IPS-18a (cell line): Measurements from ENCODE around the gene LCN6.

Experiments
- H3K27ac ChIP-seq: one replicate; pipeline ENCODE4 v1.5.1; 2013; ENCODE audit warnings: low read length
- H3K27me3 ChIP-seq: one replicate; pipeline ENCODE4 v1.6.1; 2013; ENCODE audit warnings: mild to moderate bottlenecking, low read length; ENCODE audit not compliant: control insufficient read depth, insufficient read depth
- H3K36me3 ChIP-seq: one replicate; pipeline ENCODE4 v1.6.1; 2013; ENCODE audit warnings: low read depth, low read length; ENCODE audit not compliant: control insufficient read depth
- H3K4me1 ChIP-seq: one replicate; pipeline ENCODE4 v1.6.1; 2013; ENCODE audit warnings: low read depth, low read length; ENCODE audit not compliant: control insufficient read depth
- H3K4me3 ChIP-seq: one replicate; pipeline ENCODE4 v1.5.1; 2013; ENCODE audit warnings: low read length
- H3K9ac ChIP-seq: one replicate; pipeline ENCODE4 v1.6.1; 2013; ENCODE audit warnings: mild to moderate bottlenecking, low read length, moderate library complexity
- H3K9me3 ChIP-seq: one replicate; pipeline ENCODE4 v1.6.1; 2013; ENCODE audit warnings: low read depth, low read length; ENCODE audit not compliant: control insufficient read depth

The LCN6 gene

DNA sequence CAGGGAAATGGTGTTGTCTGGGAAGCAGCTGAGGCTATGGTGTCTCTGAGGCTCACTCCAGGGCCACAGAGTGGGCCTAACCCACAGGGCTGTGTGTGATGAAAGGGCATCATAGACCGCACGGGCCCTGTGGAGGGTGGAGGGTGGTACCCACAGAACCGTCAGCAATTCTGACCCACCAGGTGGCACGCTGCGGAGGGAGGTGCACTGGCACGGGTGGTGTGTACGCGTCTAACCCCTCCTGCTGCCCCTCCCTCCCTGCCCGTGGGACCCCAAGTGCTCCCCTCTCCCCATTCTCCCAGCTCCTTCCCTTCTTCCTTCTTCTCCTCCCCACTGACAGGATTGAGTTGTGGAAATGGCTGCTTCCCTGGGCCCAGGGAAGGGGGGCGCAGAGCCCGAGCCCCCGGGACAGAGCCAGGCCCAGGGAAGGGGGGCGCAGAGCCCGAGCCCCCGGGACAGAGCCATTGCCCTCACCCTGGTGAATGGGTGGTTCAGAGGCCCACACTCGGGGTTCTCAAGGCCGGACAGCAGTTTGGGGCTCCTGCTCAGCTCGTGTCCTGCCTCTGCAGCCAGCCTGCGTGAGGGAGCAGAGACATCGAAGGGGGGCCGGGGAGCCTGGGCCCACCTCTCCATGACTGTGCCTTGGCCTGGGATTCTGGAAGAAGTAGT lies 12.4 kb downstream of the LCN6 start:
- Histone ChIP-seq H3K36me3 (no peaks in the 10 kb centered on the region), H3K27me3 (no peaks in the 10 kb centered on the region), H3K9me3 (no peaks in the 10 kb centered on the region), H3K4me1 (no peaks in the 10 kb centered on the region), H3K27ac (no peak overlapping the region), H3K4me3 (no peak overlapping the region), H3K9ac (no peak overlapping the region)

DNA sequence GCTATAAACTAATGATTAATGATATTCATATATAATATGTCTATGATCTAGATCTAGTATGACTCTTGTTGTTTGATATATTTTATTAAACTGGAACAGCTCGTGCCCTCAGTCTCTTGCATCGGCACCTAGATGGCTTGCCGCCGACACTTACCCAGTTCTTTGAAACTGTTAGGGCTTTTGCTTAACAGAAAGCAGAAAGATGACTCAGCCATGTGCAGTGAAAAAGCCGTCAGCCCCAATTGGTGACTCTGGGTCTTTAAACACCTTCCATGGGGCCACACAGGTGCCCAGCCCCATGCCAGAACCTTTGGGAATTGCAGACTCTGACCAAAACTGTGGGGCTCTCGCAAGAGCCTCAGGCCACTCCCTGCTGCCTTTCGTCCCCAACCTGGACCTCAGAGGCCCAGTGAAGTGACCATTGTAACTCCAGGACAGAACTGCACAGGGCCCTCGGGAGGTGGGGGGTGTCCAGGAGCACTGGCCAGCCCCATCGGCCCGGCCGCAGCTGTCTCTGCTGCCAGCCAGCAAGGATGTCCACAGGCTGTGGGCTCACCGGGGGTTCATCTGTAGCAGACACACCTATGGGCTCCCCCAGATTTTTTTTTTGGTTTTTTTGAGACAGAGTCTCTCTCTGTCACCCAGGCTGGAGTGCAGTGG lies 13.4 kb downstream of the LCN6 start:
- H3K27me3 ChIP-seq: no peaks in the 10 kb centered on the region
- H3K4me3 ChIP-seq: no peak overlapping the region
- no peaks in the 10 kb centered on the region for H3K9me3 ChIP-seq
- H3K36me3 ChIP-seq: no peaks in the 10 kb centered on the region
- H3K9ac ChIP-seq: no peak overlapping the region
- H3K27ac ChIP-seq: no peak overlapping the region
- no peaks in the 10 kb centered on the region for H3K4me1 ChIP-seq

DNA sequence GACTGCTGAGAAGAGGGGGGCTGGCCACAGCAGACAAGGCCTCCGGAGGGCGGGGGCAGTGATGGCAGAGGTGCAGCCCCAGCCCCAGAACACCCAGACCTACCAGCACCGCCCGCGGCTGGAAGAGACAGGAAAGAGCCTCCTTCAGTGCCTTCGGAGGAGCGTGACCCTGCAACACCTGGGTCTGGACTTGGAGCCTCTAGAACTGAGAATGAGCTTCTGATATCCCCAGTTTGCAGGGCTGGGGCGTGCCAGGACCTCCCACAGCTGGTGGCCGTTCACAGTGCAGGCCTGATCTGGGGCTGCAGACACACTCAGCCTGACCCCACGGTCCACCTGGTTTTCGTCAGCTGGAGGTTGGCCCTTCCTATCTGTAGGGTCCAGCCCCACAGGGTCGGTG lies 14.7 kb downstream of the LCN6 start:
- no peak overlapping the region for H3K4me3 ChIP-seq
- no peaks in the 10 kb centered on the region for H3K4me1 ChIP-seq
- H3K27ac ChIP-seq: no peak overlapping the region
- no peak overlapping the region for H3K9ac ChIP-seq
- no peaks in the 10 kb centered on the region for H3K36me3 ChIP-seq
- no peaks in the 10 kb centered on the region for H3K9me3 ChIP-seq
- peaks cover 11% of the 10 kb centered on the region for H3K27me3 ChIP-seq

DNA sequence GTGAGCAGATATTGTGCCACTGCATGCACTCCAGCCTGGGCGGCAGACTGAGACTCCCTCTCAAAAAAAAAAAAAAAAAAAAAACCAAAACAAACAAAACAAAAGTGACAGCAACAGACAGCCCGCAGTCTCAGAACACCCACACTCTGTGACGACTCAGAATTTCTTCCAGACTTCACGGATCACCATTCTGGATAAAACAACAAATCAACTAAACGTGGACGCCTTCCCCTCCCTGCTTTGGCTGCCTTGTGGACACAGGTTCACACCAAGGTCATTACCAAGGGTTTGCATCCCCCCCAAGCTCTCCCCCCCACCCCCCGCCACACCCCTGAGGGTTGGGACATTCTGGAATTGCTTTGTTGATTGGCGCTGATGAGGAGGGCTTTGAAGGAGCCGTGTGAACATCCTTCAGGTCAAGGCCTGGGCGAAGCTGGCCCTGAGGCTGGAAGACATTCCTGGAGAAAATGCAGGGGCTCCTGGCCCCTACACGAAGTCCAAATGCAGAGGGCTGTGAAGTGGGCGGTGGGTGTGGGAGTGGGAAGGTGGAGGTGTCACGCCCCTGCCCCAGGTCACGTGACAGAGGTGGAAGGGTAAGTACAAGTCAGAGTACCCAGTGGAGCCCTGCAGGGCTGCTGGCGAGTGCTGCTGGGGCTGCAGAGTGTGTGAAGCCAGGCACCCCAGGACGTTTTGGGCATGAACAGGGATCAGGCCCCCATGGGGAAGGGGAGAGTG lies 15.7 kb downstream of the LCN6 start:
- no peak overlapping the region for H3K9ac ChIP-seq
- H3K4me3 ChIP-seq: no peak overlapping the region
- no peak overlapping the region for H3K27ac ChIP-seq
- no peaks in the 10 kb centered on the region for H3K36me3 ChIP-seq
- no peaks in the 10 kb centered on the region for H3K9me3 ChIP-seq
- H3K4me1 ChIP-seq: no peaks in the 10 kb centered on the region
- peaks cover 11% of the 10 kb centered on the region for H3K27me3 ChIP-seq

DNA sequence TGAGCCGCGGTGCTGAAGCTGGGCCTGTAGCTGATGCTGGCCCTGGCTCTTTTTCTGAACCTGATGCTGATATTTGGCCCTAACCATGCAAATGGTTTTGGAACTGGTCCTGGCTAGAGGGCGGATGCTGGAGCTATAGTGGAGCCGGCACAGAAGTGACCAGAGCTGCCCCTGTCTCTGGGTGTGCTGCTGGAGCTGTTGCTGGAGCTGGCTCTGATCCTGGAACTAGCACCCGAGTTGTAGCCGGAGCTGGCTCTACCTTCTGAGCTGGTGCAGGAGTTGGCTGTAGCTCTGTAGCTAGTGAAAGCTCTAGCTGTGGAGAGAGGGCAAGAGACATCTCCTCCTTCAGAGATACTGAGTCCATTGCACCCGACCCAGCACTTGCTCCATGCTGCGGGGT lies 18.4 kb downstream of the LCN6 start:
- peaks cover 11% of the 10 kb centered on the region for H3K4me1 ChIP-seq
- peaks cover 11% of the 10 kb centered on the region for H3K27me3 ChIP-seq
- no peaks in the 10 kb centered on the region for H3K9me3 ChIP-seq
- no peak overlapping the region for H3K9ac ChIP-seq
- no peak overlapping the region for H3K27ac ChIP-seq
- peaks cover 14% of the 10 kb centered on the region for H3K36me3 ChIP-seq
- H3K4me3 ChIP-seq: no peak overlapping the region

DNA sequence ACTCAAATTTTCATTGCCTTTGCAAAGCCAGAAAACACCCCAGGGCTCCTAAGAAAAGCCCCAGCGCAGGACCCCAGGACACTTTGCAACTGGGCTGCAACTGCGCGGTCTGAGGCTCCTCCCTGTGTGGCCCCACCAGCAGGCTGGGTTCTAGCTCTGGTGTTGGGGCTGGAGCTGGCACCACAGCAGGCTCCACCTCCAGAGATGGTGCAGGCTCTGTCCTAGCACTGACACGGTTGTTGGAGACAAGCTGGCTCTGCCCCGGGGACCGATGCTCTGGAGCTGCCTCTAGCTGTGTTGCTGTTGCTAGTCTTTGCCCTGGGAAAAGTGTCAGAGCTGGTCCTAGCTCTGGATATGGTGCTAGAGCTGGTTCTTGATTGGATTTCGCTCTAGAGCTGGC lies 19.2 kb downstream of the LCN6 start:
- Histone ChIP-seq H3K9me3 (no peaks in the 10 kb centered on the region), H3K27me3 (peaks cover 11% of the 10 kb centered on the region), H3K36me3 (peaks cover 22% of the 10 kb centered on the region), H3K4me3 (peak overlapping the region; percentile 94), H3K9ac (peak overlapping the region; percentile 58), H3K27ac (no peak overlapping the region), H3K4me1 (peaks cover 11% of the 10 kb centered on the region)

DNA sequence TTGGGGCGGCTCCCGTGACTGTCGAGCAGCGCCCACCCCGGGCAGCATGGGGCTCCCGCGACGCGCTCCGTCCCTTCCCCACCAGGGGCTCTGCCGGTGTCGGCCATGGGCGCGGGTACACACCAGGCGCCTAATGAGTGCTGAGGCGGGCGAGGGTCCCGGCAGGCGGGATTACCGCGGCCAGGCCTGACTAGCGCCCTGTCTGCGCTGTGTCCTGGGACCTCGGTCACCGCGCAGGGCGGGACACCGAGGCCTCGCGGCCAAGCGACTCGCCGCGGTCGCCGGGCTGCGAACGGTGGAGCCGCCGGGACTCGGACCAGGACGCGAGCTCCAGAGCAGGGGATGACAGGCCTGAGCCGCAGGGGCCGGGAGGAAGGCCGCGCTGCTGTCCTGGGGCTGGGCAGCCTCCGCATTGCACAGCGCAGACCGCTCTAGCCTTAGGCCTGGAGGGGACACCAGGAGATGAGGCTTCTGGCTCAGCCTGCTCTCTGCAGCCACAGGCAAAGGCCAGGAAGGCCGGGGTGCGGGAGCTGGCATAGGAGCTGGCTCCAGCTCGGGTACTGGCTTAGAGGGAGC lies 19.7 kb downstream of the LCN6 start:
- H3K4me1 ChIP-seq: peaks cover 11% of the 10 kb centered on the region
- peak overlapping the region; percentile 94 for H3K4me3 ChIP-seq
- peak overlapping the region; percentile 58 for H3K9ac ChIP-seq
- H3K9me3 ChIP-seq: no peaks in the 10 kb centered on the region
- H3K36me3 ChIP-seq: peaks cover 27% of the 10 kb centered on the region
- peaks cover 11% of the 10 kb centered on the region for H3K27me3 ChIP-seq
- no peak overlapping the region for H3K27ac ChIP-seq

DNA sequence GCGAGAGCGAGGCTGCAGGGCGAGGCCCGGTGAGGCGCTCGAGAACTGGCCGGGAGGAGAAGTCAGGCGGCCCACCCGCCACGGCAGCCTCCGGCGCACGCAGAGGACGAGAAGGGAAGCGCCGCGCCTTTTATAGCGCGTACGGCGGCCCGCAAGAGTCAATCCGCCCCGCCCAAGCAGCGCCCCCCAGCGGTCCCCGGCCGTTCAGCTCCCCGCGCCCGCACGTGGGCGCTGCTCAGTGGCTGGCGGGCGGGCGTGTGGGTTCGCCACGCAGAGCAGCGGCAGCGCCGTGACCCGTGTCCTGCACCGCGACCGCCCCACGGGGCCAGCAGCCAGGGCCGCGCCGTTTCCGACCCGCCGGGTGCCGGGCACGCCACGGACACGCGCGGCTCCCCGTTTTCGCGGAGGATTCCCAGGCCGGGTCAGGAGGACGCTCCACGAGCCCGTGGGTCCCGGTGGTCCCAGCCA lies 20.2 kb downstream of the LCN6 start:
- Histone ChIP-seq H3K4me3 (peak overlapping the region; percentile 94), H3K4me1 (peaks cover 11% of the 10 kb centered on the region), H3K36me3 (peaks cover 28% of the 10 kb centered on the region), H3K9ac (peak overlapping the region; percentile 91), H3K27me3 (peaks cover 11% of the 10 kb centered on the region), H3K9me3 (no peaks in the 10 kb centered on the region), H3K27ac (no peak overlapping the region)

DNA sequence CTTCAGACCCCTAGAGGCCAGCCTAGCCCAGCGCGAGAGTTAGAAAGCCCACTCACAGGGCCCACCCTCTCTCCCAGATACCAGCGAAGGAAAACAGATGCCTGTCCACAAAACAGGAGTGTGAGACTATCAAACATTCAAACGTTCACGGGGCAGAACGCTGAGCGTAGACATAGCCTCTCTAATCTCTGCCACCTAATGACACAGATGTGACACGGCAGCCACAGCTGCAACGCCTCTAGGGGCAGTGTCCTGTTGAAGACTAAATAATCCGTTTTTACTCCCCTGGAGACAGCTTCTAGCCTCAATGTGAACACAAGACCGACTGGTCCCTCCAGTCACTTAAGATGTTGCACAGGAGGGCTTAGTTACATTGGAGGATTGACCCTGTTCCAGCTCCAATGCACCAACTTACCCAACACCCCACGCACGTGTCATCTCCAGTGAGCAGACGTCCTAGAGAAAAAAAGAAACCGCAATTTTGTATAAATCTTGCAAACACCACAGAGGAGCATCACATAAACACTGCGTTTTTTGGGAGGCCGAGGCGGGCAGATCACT lies 21.6 kb downstream of the LCN6 start:
- peaks cover 11% of the 10 kb centered on the region for H3K27me3 ChIP-seq
- H3K9me3 ChIP-seq: no peaks in the 10 kb centered on the region
- H3K9ac ChIP-seq: peak overlapping the region; percentile 91
- peaks cover 28% of the 10 kb centered on the region for H3K36me3 ChIP-seq
- peaks cover 11% of the 10 kb centered on the region for H3K4me1 ChIP-seq
- H3K4me3 ChIP-seq: peak overlapping the region; percentile 94
- no peak overlapping the region for H3K27ac ChIP-seq

DNA sequence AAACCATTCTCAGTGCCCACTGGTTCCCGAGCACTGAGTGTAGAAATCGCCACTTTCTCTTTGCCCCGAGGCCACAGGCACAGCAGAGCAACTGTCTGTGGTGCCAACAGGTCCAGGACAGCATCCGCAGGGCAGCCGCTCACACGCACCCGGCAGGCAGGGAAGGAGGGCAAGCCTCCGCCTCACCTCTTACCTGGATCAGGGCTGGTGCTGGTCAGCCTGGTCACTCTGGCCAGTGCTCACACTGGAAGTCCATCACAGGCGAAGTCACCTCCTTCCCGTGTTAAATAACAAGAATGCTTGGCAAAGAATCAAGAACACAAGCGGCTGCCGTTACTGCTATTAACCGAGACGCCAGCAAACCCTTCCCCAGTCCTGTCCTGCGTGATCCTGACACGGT lies 22.2 kb downstream of the LCN6 start:
- Histone ChIP-seq H3K4me1 (peaks cover 11% of the 10 kb centered on the region), H3K9ac (no peak overlapping the region), H3K4me3 (peak overlapping the region; percentile 94), H3K27ac (no peak overlapping the region), H3K36me3 (peaks cover 28% of the 10 kb centered on the region), H3K27me3 (peaks cover 11% of the 10 kb centered on the region), H3K9me3 (no peaks in the 10 kb centered on the region)

DNA sequence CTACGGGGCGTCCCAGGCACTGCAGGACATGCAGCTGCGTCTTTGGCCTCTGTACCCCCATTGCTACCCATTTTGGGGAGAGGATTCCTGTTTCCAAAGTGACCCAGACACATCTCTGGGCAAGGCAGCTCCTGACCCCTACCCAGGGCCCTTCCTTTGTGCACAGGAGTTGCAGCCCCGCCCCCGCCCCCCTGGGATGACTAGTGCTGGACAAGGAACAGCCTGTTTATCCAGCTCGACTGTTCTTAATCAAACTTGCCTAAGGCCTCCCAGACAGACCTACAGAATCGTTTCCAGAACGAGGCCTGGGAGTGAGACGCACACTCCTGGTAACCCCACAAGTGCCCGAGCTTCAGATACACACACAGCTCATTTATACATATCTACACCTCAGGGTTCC lies 22.7 kb downstream of the LCN6 start:
- no peaks in the 10 kb centered on the region for H3K9me3 ChIP-seq
- peaks cover 28% of the 10 kb centered on the region for H3K36me3 ChIP-seq
- peaks cover 11% of the 10 kb centered on the region for H3K4me1 ChIP-seq
- H3K27ac ChIP-seq: no peak overlapping the region
- H3K4me3 ChIP-seq: peak overlapping the region; percentile 94
- H3K27me3 ChIP-seq: peaks cover 11% of the 10 kb centered on the region
- H3K9ac ChIP-seq: no peak overlapping the region
